ENCODE results near the gene HTR5A. TPM values are rescaled to one million over a fixed set of nuclear protein-coding genes. Genes with fewer than 3 reads are reported as not detected.

HTR5A gene
- total RNA-seq, 3 donors from 2014 or later: not detected

DNA sequence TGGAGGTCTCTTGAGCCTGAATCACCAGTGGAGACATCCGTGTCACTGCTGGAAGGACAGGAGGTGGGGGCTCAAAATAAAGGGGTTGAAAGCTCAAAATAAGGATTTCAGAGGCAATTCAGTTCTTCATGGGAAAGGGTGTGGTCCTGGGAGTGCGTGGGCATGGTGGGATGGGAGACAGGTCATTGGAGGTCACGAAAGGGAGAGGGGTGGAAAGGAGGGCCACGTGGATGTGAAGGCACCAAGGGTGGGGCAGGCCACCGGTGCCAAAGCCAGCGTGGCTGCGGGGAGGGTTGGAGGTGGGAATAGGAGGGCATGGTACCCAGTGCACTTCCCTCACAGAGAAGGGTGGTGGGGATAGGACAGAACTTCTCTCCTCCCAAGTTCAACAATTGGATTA is 59.7 kb downstream of the HTR5A start:
- TF ChIP-seq, protein P1, sequence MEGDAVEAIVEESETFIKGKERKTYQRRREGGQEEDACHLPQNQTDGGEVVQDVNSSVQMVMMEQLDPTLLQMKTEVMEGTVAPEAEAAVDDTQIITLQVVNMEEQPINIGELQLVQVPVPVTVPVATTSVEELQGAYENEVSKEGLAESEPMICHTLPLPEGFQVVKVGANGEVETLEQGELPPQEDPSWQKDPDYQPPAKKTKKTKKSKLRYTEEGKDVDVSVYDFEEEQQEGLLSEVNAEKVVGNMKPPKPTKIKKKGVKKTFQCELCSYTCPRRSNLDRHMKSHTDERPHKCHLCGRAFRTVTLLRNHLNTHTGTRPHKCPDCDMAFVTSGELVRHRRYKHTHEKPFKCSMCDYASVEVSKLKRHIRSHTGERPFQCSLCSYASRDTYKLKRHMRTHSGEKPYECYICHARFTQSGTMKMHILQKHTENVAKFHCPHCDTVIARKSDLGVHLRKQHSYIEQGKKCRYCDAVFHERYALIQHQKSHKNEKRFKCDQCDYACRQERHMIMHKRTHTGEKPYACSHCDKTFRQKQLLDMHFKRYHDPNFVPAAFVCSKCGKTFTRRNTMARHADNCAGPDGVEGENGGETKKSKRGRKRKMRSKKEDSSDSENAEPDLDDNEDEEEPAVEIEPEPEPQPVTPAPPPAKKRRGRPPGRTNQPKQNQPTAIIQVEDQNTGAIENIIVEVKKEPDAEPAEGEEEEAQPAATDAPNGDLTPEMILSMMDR (IDR thresholded peaks at IDR 0.05): no peak
- intact Hi-C loops (cut with DNase I, micrococcal nuclease): no loop called here
- Histone ChIP-seq H3K9me3 (peaks cover 5% of the 10 kb centered on the region), H3K36me3 (ENCODE audit: low read depth) (no peaks in the 10 kb centered on the region), H3K4me1 (ENCODE audit: low read depth) (no peaks in the 10 kb centered on the region), H3K4me3 (no peak overlapping the region)
- DNase-seq (no peak), ATAC-seq (no peak)

- ATAC-seq (no peak), DNase-seq (no peak)
- Histone ChIP-seq H3K4me1 (ENCODE audit: low read depth) (no peaks in the 10 kb centered on the region), H3K4me3 (no peak overlapping the region), H3K36me3 (ENCODE audit: low read depth) (no peaks in the 10 kb centered on the region), H3K9me3 (peaks cover under 1% of the 10 kb centered on the region)
- TF ChIP-seq, protein P1 (IDR thresholded peaks at IDR 0.05): no peak
- intact Hi-C loops (cut with DNase I, micrococcal nuclease): no loop called here
Observed at GRCh38 chr7:155130493-155130892, 60.4 kb downstream of the HTR5A start.

DNA sequence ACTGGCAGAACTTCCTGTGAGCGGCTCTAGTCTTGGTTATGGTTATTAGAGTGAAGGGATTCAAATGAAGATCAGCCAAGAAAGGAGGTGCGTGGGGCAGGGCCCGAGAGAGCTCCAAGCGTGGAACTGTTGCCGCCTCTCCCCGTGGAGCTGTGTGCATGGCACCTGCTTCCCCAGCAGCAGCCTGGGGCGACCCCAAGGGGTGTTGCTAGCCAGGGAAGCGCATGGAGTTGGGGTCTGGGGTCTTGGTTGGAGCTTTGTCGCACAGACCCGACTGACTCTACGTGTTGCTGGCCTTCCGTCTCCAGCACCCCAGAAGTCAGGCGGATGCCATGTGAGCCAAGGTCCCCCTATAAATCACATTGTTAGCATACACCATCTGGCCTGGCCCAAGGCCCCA is 61.0 kb downstream of the HTR5A start:
- no peak overlapping the region for H3K4me3 ChIP-seq
- no peaks in the 10 kb centered on the region for H3K4me1 ChIP-seq (ENCODE audit: low read depth)
- ATAC-seq (no peak), DNase-seq (no peak)
- intact Hi-C loops (cut with DNase I, micrococcal nuclease): no loop called here
- H3K36me3 ChIP-seq (ENCODE audit: low read depth): no peaks in the 10 kb centered on the region
- TF ChIP-seq, protein P1 (IDR thresholded peaks at IDR 0.05): no peak
- H3K9me3 ChIP-seq: no peaks in the 10 kb centered on the region

GRCh38 chr7:155132431-155132830 is 62.3 kb downstream of the HTR5A start:
- Histone ChIP-seq H3K9me3 (no peaks in the 10 kb centered on the region), H3K4me1 (ENCODE audit: low read depth) (no peaks in the 10 kb centered on the region), H3K4me3 (no peak overlapping the region), H3K36me3 (ENCODE audit: low read depth) (no peaks in the 10 kb centered on the region)
- TF ChIP-seq, protein P1 (IDR thresholded peaks at IDR 0.05): no peak
- no peak for ATAC-seq
- DNase-seq: no peak
- intact Hi-C loops (cut with DNase I, micrococcal nuclease): no loop called here

DNA sequence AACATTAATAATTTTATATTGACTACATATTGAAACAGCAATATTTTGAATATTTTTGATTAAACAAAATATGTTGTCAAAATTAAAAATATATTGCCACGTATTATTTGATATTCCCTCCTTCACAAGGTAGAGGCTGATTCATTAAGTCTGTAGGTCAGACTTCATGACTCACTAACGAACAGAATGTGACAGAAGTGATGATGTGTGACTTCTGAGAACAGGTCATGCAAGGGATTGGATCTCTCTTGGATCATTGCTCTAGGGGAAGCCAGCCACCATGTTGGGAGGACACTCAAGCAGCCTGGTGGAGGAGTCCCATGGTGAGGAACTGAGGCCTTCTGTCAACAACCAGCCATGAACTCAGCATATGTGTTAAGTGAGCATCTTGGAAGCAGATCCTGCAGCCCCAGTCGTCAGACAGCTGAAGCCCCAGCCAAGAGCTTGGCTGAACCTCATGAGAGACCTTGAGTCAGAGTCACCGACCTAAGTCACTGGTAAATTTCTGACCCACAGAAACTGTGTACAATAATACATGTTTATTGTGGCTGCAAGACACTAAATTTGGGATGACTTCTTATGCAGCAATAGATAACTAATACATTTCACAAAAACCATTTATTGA is 66.6 kb downstream of the HTR5A start:
- no peak overlapping the region for H3K4me3 ChIP-seq
- TF ChIP-seq, protein P1 (IDR thresholded peaks at IDR 0.05): no peak
- ATAC-seq (no peak), DNase-seq (no peak)
- intact Hi-C loops (cut with DNase I, micrococcal nuclease): no loop called here
- no peaks in the 10 kb centered on the region for H3K4me1 ChIP-seq (ENCODE audit: low read depth)
- H3K9me3 ChIP-seq: no peaks in the 10 kb centered on the region
- H3K36me3 ChIP-seq (ENCODE audit: low read depth): no peaks in the 10 kb centered on the region

Other genes with a start within 250 kb of the HTR5A start
- gene PAXIP1, start 67.2 kb upstream of the HTR5A start, total RNA-seq: 10 to 100 TPM; 11.2 to 15.9 (median 11.5) TPM
- gene INSIG1, start 227.6 kb downstream of the HTR5A start, total RNA-seq: 10 to 100 TPM; 40.1 to 85.1 (median 83.2) TPM

All from mucosa of descending colon (tissue), 3 donors.